Left lung (tissue), 10 donors: ENCODE data around the gene CRAMP1. TPM values are rescaled to one million over a fixed set of nuclear protein-coding genes. Genes with fewer than 3 reads are reported as not detected.

Experiments
- ATAC-seq: fragments of 200-7000 bp; cut with Tn5 transposase; one replicate; pipeline ENCODE4 v1.9.1; 2020; ENCODE audit warnings: moderate library complexity
- DNase-seq, 4 donors: peaks; one replicate each; pipeline ENCODE4 v3.0.0-alpha.2; 2013 to 2020
- H3K27ac ChIP-seq, 2 donors: fragments of 200-600 bp; sonication (generic) in 1 of 2; one replicate each; pipeline versions ENCODE4 v1.5.0 to v1.8.0; 2020 to 2021
- H3K27me3 ChIP-seq, 2 donors: fragments of 200-600 bp; sonication (generic) in 1 of 2; one replicate each; pipeline versions ENCODE4 v1.5.0 to v1.8.0; 2020 to 2021
- H3K36me3 ChIP-seq, 2 donors: fragments of 200-600 bp; sonication (generic) in 1 of 2; one replicate each; pipeline versions ENCODE4 v1.5.0 to v1.8.0; 2020 to 2021
- H3K4me1 ChIP-seq, 2 donors: fragments of 200-600 bp; one replicate each; pipeline ENCODE4 v1.8.0; 2021
- H3K4me3 ChIP-seq, 2 donors: fragments of 200-600 bp; sonication (generic) in 1 of 2; one replicate each; pipeline versions ENCODE4 v1.5.0 to v1.8.0; 2020 to 2021; ENCODE audit warnings: mild to moderate bottlenecking in 1 of 2
- H3K9me3 ChIP-seq, 2 donors: fragments of 200-600 bp; sonication (generic) in 1 of 2; one replicate each; pipeline versions ENCODE4 v1.5.0 to v1.8.0; 2020 to 2021
- CTCF ChIP-seq, 2 donors: fragments of 200-600 bp; sonication (generic) in 1 of 2; IDR thresholded peaks; one replicate each; pipeline versions ENCODE4 v1.5.0 to v1.8.0; 2021; ENCODE audit warnings: antibody characterized with exemption in 2 of 2
- intact Hi-C, 2 donors: fragments of 100-400 bp; cut with DNase I; formaldehyde crosslinking; loops; one replicate each; pipeline versions ENCODE4 v1.11.2 to v1.14.2; 2022
- polyA plus RNA-seq, 6 donors: library from polyadenylated mRNA; unstranded; fragments of 120-200 nt; gene quantifications; one replicate each; pipeline ENCODE4 v1.2.1, GENCODE V29; 2013; ENCODE audit not compliant: insufficient read length in 6 of 6
- total RNA-seq, 2 donors: library from RNA; stranded (reverse); fragmentation: NEBNext Ultra II Directional; extraction: Animal tissue kit (Norgen Biotek cat#: 25700); gene quantifications; one replicate each; pipeline ENCODE4 v1.2.1, GENCODE V29; 2021
- donor health status: DM: no; HTN: yes; CAD: no.
- donor health status: DM: no; HTN: no; CAD: no.

CRAMP1 gene
- total and polyA plus RNA-seq, 8 donors = 17.3 to 33.0 (median 26.4) TPM

GRCh38 chr16:1613211-1613622, 1.1 kb downstream of the CRAMP1 start:
- no peak for ATAC-seq
- no peaks in the 10 kb centered on the region for H3K9me3 ChIP-seq
- H3K4me3 ChIP-seq = peak overlapping the region; percentile 80 to 89
- H3K27me3 ChIP-seq = peaks cover 0 to 23% of the 10 kb centered on the region in 2 donors
- peaks cover 0 to 23% of the 10 kb centered on the region in 2 donors for H3K36me3 ChIP-seq
- H3K27ac ChIP-seq = peak overlapping the region; percentile 67 to 85
- peaks cover 15 to 66% of the 10 kb centered on the region in 2 donors for H3K4me1 ChIP-seq
- TF ChIP-seq CTCF (IDR thresholded peaks at IDR 0.05) = no peak
- DNase-seq = no peak
- intact Hi-C loops = no loop called here

- Histone ChIP-seq H3K4me3 (peak overlapping the region; percentile 80 to 89), H3K36me3 (peaks cover 0 to 30% of the 10 kb centered on the region in 2 donors), H3K27me3 (peaks cover 0 to 23% of the 10 kb centered on the region in 2 donors), H3K4me1 (peaks cover 15 to 66% of the 10 kb centered on the region in 2 donors), H3K27ac (no peak overlapping the region), H3K9me3 (no peaks in the 10 kb centered on the region)
- intact Hi-C loops = no loop called here
- DNase-seq = no peak
- no peak for TF ChIP-seq CTCF (IDR thresholded peaks at IDR 0.05)
- no peak for ATAC-seq
Measured at GRCh38 chr16:1613728-1614455, 1.7 kb downstream of the CRAMP1 start.

GRCh38 chr16:1614456-1615102, 2.4 kb downstream of the CRAMP1 start:
- intact Hi-C loops = no loop called here
- Histone ChIP-seq H3K4me1 (peaks cover 14 to 60% of the 10 kb centered on the region in 2 donors), H3K27ac (peak overlapping the region; percentile 55 to 58)

GRCh38 chr16:1615761-1616160, 3.6 kb downstream of the CRAMP1 start:
- peak overlapping the region in 1 of 2 donors; percentile 52 for H3K4me3 ChIP-seq
- intact Hi-C loops = no loop called here
- peaks cover 0 to 23% of the 10 kb centered on the region in 2 donors for H3K27me3 ChIP-seq
- H3K27ac ChIP-seq = peak overlapping the region; percentile 55 to 58
- ATAC-seq = no peak
- TF ChIP-seq CTCF (IDR thresholded peaks at IDR 0.05) = no peak
- H3K4me1 ChIP-seq = peaks cover 9 to 50% of the 10 kb centered on the region in 2 donors
- H3K36me3 ChIP-seq = peaks cover 0 to 49% of the 10 kb centered on the region in 2 donors
- no peak for DNase-seq
- H3K9me3 ChIP-seq = no peaks in the 10 kb centered on the region

More at GRCh38 chr16:1614456-1615102, 2.4 kb downstream of the CRAMP1 start:
- TF ChIP-seq CTCF (IDR thresholded peaks at IDR 0.05) = no peak
- Histone ChIP-seq H3K36me3 (peaks cover 0 to 37% of the 10 kb centered on the region in 2 donors), H3K4me3 (peak overlapping the region; percentile 43 to 52), H3K9me3 (no peaks in the 10 kb centered on the region), H3K27me3 (peaks cover 0 to 23% of the 10 kb centered on the region in 2 donors)
- ATAC-seq = no peak
- DNase-seq = peak in 2 of 4 donors; percentile 32 to 85

- Histone ChIP-seq H3K36me3 (peaks cover 0 to 65% of the 10 kb centered on the region in 2 donors), H3K27ac (no peak overlapping the region), H3K27me3 (peaks cover 0 to 3% of the 10 kb centered on the region in 2 donors), H3K4me1 (peaks cover 0 to 20% of the 10 kb centered on the region in 2 donors), H3K9me3 (no peaks in the 10 kb centered on the region), H3K4me3 (no peak overlapping the region)
- intact Hi-C loops = no loop called here
- ATAC-seq = no peak
- no peak for DNase-seq
- TF ChIP-seq CTCF (IDR thresholded peaks at IDR 0.05) = no peak
Measured at GRCh38 chr16:1619976-1620375, 7.8 kb downstream of the CRAMP1 start.
